ENCODE data around the gene GBP5.
"Not testable (repeated sequence)": the region's sequence is repeated elsewhere in the genome, so short reads cannot be mapped to it uniquely, and the experiment has no call there.

Gene GBP5

GRCh38 chr1:89279011-89279466 is 6.4 kb upstream of the GBP5 start:
- no peak for DNase-seq

- DNase-seq = no peak
Measured at GRCh38 chr1:89277725-89278124, 5.1 kb upstream of the GBP5 start.

GRCh38 chr1:89276690-89277089 is 4.0 kb upstream of the GBP5 start:
- no peak for DNase-seq

- no peak for DNase-seq
Measured at GRCh38 chr1:89274411-89274857, 1.8 kb upstream of the GBP5 start.

- no peak for DNase-seq
Measured at GRCh38 chr1:89273324-89273778, 691 bp upstream of the GBP5 start.

GRCh38 chr1:89271341-89272015 is 1.2 kb downstream of the GBP5 start:
- DNase-seq = no peak

GRCh38 chr1:89270423-89270822 is 2.2 kb downstream of the GBP5 start:
- DNase-seq = no peak

- DNase-seq = no peak
Measured at GRCh38 chr1:89269277-89269676, 3.4 kb downstream of the GBP5 start.

- no peak for DNase-seq
Measured at GRCh38 chr1:89262643-89263042, 10.0 kb downstream of the GBP5 start.

- DNase-seq = no peak
Measured at GRCh38 chr1:89261926-89262515, 10.6 kb downstream of the GBP5 start.

GRCh38 chr1:89260566-89261255 is 11.9 kb downstream of the GBP5 start:
- DNase-seq = no peak

- DNase-seq = no peak
Measured at GRCh38 chr1:89260042-89260441, 12.6 kb downstream of the GBP5 start.

GRCh38 chr1:89259283-89259971 is 13.2 kb downstream of the GBP5 start:
- DNase-seq = no peak

GRCh38 chr1:89257041-89257440 is 15.6 kb downstream of the GBP5 start:
- DNase-seq = no peak

- DNase-seq = not testable (repeated sequence)
Measured at GRCh38 chr1:89255581-89255980, 17.1 kb downstream of the GBP5 start.

- DNase-seq = peak; percentile 4
Measured at GRCh38 chr1:89254658-89255287, 17.9 kb downstream of the GBP5 start.

- DNase-seq = no peak
Measured at GRCh38 chr1:89243046-89243445, 29.6 kb downstream of the GBP5 start.
